Erythroblast (primary cell): Measurements from ENCODE around the gene ASB8.

Experiments
- GATA1 ChIP-seq: IDR thresholded peaks from 2 replicates; pipeline ENCODE4 v1.6.1; 2011; ENCODE audit warnings: low read depth, mild to moderate bottlenecking, control low read depth, low read length, moderate library complexity
- POLR2A ChIP-seq: IDR thresholded peaks from 2 replicates; pipeline ENCODE4 v1.6.1; 2011; ENCODE audit warnings: mild to moderate bottlenecking, low read length

GRCh38 chr12:48183876-48184548 lies 26.7 kb upstream of the ASB8 start:
- TF ChIP-seq POLR2A = no peak
- TF ChIP-seq GATA1 = no peak
